ENCODE results near the gene SPIB.
A peak's percentile ranks its signal among the peaks of the same experiment; 100 is the strongest.

The SPIB gene

GRCh38 chr19:50392759-50393158, 26.0 kb upstream of the SPIB start:
- no peak for DNase-seq

GRCh38 chr19:50393589-50393988, 25.1 kb upstream of the SPIB start:
- DNase-seq = no peak

GRCh38 chr19:50394017-50394416, 24.7 kb upstream of the SPIB start:
- DNase-seq = no peak

GRCh38 chr19:50398675-50399367, 19.9 kb upstream of the SPIB start:
- no peak for DNase-seq

GRCh38 chr19:50399368-50399745, 19.4 kb upstream of the SPIB start:
- DNase-seq = no peak

GRCh38 chr19:50401605-50402450, 16.9 kb upstream of the SPIB start:
- DNase-seq = no peak

- DNase-seq = no peak
These were observed 16.0 kb upstream of the SPIB start for GRCh38 chr19:50402544-50403301.

- DNase-seq = no peak
These were observed 12.4 kb upstream of the SPIB start for GRCh38 chr19:50406156-50406820.

GRCh38 chr19:50406829-50407228, 11.9 kb upstream of the SPIB start:
- no peak for DNase-seq

- no peak for DNase-seq
These were observed 9.4 kb upstream of the SPIB start for GRCh38 chr19:50409347-50409746.

- no peak for DNase-seq
These were observed 8.6 kb upstream of the SPIB start for GRCh38 chr19:50410109-50410508.

- no peak for DNase-seq
These were observed 6.3 kb upstream of the SPIB start for GRCh38 chr19:50412419-50412818.

GRCh38 chr19:50413096-50413495, 5.6 kb upstream of the SPIB start:
- DNase-seq = no peak

- DNase-seq = no peak
These were observed 5.2 kb upstream of the SPIB start for GRCh38 chr19:50413531-50413930.

GRCh38 chr19:50414864-50415660, 3.7 kb upstream of the SPIB start:
- DNase-seq = peak; percentile 3

GRCh38 chr19:50415661-50416033, 3.1 kb upstream of the SPIB start:
- peak; percentile 34 for DNase-seq

GRCh38 chr19:50416034-50416977, 2.4 kb upstream of the SPIB start:
- DNase-seq = no peak

GRCh38 chr19:50417111-50418081, 1.3 kb upstream of the SPIB start:
- DNase-seq = no peak

- no peak for DNase-seq
These were observed 363 bp downstream of the SPIB start for GRCh38 chr19:50419022-50419579.

Measured in GDM1 (cell line).